Stimulated activated naive CD8-positive, alpha-beta T cell treated with anti-CD3 and anti-CD28 coated beads, Interleukin-15, amount 100 ng/mL, for 72 hours (primary cell): ENCODE measurements around the gene LUC7L.
"Not testable (repeated sequence)": the region's sequence is repeated elsewhere in the genome, so short reads cannot be mapped to it uniquely, and the experiment has no call there.

Source experiments
- ATAC-seq: fragments of 150-1000 bp; cut with Tn5 transposase; 2 replicates; pipeline ENCODE4 v1.10.0; 2021; ENCODE audit warnings: mild to moderate bottlenecking, moderate library complexity
- DNase-seq, 2 donors: peaks; one replicate each; pipeline ENCODE4 v3.0.0; 2021 to 2022
- H3K27ac Mint-ChIP-seq, 2 donors: one replicate each; pipeline ENCODE4 v1.8.0; 2022; ENCODE audit warnings: mild to moderate bottlenecking in 2 of 2, mixed read lengths in 2 of 2, moderate library complexity in 2 of 2
- H3K27me3 Mint-ChIP-seq: one replicate; pipeline ENCODE4 v1.8.0; 2022; ENCODE audit warnings: mixed read lengths
- H3K4me1 Mint-ChIP-seq: one replicate; pipeline ENCODE4 v1.8.0; 2022; ENCODE audit warnings: mild to moderate bottlenecking, mixed read lengths
- H3K4me3 Mint-ChIP-seq, 2 donors: one replicate each; pipeline ENCODE4 v1.8.0; 2022; ENCODE audit warnings: mild to moderate bottlenecking in 2 of 2, mixed read lengths in 2 of 2, moderate library complexity in 1 of 2
- H3K9me3 Mint-ChIP-seq, 2 donors: one replicate each; pipeline ENCODE4 v1.8.0; 2022; ENCODE audit warnings: mixed read lengths in 2 of 2

The LUC7L gene

DNA sequence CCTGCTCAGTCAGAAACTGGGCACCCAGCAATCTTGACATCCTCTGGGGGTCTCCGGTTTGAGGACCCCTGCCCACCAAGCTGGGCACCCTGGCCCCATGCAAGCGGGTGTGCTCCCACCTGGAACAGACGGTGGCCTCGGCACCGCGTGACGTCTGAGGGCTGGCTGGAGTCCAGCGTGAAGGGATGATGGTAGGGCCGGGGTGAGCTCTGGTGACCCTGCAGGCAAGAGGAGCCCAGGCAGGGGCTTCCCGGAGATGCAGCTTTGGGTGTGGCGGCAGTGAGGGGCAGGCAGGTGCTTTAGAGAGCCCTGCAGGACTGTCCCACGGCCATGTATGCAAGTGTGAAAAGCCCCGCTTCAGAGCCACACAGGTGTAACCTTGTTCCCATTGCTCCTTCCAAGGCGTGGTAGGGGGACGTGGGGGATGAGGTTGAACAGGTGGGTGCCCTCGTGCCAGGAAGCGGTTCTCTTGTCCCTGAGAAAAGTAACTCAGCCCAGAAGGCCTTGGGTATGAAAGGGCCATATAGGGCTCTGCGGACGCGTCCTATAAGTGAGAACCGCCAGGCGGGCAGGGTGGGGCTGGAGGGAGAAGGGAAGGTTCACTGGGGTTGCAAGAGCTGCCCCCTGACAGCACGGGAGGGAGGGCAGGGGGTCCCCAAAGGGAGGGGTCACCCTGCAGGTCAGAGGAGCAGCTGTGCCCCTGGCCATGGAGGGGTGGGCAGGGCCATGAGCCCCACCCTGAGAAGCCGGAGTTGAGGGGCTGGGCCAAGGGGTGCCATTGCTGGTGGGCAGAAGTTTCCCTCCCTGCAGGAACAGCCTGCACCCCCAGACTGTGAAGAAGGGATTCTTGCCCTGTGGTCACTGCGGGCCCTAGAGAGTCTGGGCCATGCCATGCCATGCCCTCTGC is 37.3 kb upstream of the LUC7L start:
- ATAC-seq (no peak), DNase-seq (no peak)
- no peak overlapping the region for H3K4me3 Mint-ChIP-seq
- peaks cover 0 to 5% of the 10 kb centered on the region in 2 donors for H3K9me3 Mint-ChIP-seq
- no peaks in the 10 kb centered on the region for H3K4me1 Mint-ChIP-seq
- no peaks in the 10 kb centered on the region for H3K27me3 Mint-ChIP-seq
- no peak overlapping the region for H3K27ac Mint-ChIP-seq

DNA sequence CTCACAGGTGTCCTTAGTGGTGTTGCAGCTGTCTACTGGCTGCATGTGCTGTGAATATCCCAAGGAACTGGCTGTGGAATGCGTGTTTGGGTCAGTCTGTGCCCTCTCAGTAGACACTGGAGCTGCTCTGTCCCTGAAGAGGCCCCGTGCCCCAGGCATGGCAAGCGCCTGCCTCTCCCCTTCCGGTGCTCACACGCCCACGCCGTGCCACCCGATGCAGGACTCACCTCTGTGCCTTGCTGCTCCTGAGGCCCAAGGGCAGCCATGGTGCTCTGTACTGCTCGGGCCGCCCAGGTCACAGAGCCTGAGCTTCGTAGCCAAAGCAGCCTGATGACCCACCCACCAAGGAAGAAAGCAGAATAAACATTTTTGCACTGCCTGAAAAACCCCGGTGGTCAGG is 36.5 kb upstream of the LUC7L start:
- no peak for DNase-seq
- H3K27me3 Mint-ChIP-seq: no peaks in the 10 kb centered on the region
- H3K9me3 Mint-ChIP-seq: peaks cover 0 to 5% of the 10 kb centered on the region in 2 donors
- no peak for ATAC-seq
- no peak overlapping the region for H3K27ac Mint-ChIP-seq
- H3K4me3 Mint-ChIP-seq: no peak overlapping the region
- H3K4me1 Mint-ChIP-seq: no peaks in the 10 kb centered on the region

DNA sequence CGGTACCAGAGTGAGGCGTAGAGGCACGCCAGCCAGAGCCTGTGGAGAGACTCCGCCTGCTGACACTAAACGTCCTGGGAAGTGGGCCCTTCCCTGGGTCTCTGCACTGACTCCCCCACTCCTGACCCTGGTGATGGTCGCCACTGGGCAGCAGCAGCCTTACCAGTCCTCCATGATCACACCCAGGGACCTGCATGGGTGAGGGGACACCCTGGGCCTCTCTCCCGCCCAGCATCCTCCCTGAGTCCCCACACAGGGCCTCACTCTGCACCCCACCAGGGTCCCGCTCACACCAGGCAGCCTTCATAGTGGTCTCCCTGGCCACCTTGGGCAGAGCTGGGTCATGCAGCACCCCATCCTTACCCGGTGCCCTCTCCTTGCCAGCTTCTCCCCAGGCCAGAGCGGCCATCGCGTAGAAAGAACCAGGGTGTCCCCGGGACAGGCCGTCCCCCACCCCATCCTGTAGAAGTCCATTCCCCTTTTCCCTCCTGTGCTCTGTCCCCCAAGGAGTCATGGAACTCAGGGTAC is 35.8 kb upstream of the LUC7L start:
- H3K27ac Mint-ChIP-seq: no peak overlapping the region

DNA sequence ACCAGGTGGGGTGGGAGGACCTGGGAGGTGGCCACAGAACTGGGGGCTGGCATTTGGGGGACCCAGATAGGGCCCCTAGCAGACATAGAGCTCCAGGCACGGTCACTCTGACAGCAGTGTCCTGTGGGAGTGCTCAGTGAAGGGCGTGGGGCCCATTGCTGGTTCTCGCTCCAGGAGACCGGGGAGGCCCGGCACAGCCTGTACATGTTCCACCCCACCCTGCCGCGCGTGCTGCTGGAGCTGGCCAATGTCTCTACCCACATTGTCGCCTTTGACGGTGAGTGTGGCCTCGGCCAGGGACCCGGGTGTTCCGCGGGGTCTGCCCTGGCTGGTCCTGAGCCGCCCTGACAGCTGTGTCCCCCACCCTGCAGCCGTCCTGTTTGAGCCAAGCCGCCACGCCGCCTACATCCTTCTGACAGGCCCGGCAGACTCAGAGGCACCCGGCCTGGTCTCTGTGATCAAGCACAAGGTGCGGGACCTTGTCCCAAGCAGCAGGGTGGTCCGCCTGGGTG is 35.2 kb upstream of the LUC7L start:
- Mint-ChIP-seq H3K4me1 (no peaks in the 10 kb centered on the region), H3K4me3 (no peak overlapping the region), H3K27me3 (no peaks in the 10 kb centered on the region), H3K27ac (peak overlapping the region in 1 of 2 donors; percentile 60), H3K9me3 (peaks cover 0 to 5% of the 10 kb centered on the region in 2 donors)
- DNase-seq: no peak
- no peak for ATAC-seq

More for the DNA sequence above, 35.8 kb upstream of the LUC7L start:
- no peaks in the 10 kb centered on the region for H3K27me3 Mint-ChIP-seq
- H3K4me3 Mint-ChIP-seq: no peak overlapping the region
- DNase-seq (no peak), ATAC-seq (no peak)
- peaks cover 0 to 5% of the 10 kb centered on the region in 2 donors for H3K9me3 Mint-ChIP-seq
- H3K4me1 Mint-ChIP-seq: no peaks in the 10 kb centered on the region

DNA sequence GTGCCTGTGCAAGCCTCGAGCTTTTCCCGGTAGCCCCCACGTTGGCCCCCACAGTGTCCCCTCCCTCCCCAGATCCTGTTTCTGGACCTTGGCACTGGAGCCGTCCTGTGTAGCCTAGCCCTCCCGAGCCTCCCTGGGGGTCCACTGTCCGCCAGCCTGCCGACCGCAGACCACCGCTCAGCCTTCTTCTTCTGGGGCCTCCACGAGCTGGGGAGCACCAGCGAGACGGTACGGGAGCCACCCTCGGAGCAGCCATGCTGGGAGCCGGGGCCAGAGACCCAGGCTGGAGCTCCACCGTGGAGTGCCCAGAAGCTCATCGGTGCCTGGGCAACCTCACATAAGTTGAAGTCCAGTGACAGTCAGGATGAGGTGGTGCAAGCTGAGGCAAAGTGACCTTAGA is 34.7 kb upstream of the LUC7L start:
- H3K9me3 Mint-ChIP-seq: peaks cover 0 to 5% of the 10 kb centered on the region in 2 donors
- no peaks in the 10 kb centered on the region for H3K27me3 Mint-ChIP-seq
- peak overlapping the region in 1 of 2 donors; percentile 60 for H3K27ac Mint-ChIP-seq
- no peaks in the 10 kb centered on the region for H3K4me1 Mint-ChIP-seq
- DNase-seq (no peak), ATAC-seq (no peak)
- H3K4me3 Mint-ChIP-seq: no peak overlapping the region

DNA sequence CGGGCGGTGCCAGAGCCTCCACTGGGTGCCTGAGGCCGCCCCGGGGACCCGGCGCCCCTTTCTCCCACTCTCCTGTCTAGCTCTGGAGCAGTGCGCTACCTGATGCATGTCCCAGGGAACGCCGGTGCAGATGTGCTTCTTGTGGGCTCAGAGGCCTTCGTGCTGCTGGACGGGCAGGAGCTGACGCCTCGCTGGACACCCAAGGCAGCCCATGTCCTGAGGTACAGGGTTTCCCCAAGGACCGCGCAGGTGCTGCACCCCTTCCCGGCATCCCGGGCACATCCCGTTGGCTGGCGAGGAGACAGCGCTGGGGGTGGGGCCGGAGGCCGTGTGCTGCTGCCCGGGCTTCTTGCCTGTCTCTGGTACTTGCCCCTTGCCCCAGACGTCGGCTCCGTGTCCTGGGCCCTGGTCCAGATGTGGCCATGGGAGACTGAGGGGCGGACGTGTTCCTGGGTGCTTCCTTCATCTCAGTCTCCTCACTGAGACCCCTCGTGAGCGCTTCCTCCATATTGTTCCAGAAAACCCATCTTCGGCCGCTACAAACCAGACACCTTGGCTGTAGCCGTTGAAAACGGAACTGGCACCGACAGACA is 34.0 kb upstream of the LUC7L start:
- no peaks in the 10 kb centered on the region for H3K4me1 Mint-ChIP-seq
- peaks cover 0 to 5% of the 10 kb centered on the region in 2 donors for H3K9me3 Mint-ChIP-seq
- ATAC-seq (no peak), DNase-seq (no peak)
- H3K27ac Mint-ChIP-seq: no peak overlapping the region
- H3K4me3 Mint-ChIP-seq: no peak overlapping the region
- no peaks in the 10 kb centered on the region for H3K27me3 Mint-ChIP-seq

DNA sequence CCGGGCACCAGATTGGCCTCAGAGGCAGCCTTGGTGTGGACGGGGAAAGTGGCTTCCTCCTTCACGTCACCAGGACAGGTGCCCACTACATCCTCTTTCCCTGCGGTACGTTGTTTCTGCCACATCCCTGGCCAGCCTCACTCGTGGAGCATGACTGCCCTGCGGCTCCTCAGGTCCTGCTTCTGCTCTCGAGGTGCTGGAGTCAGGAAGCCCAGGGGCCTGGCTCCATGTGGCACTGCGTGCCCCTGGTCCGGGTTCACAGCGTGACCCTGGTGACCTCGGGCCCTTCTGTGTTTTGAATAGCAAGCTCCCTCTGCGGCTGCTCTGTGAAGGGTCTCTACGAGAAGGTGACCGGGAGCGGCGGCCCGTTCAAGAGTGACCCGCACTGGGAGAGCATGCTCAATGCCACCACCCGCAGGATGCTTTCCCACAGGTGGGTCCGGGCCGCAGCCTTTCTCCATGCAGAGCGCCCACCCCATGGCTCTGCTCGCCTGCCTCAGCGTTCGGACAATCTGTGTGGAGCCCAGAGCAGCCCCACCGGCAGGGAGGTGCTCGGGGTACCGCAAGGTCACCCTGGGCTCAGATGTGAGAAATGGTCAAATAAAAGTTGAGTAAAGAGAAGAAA is 33.0 kb upstream of the LUC7L start:
- ATAC-seq: no peak
- H3K9me3 Mint-ChIP-seq: no peaks in the 10 kb centered on the region
- H3K4me3 Mint-ChIP-seq: no peak overlapping the region
- no peak overlapping the region for H3K27ac Mint-ChIP-seq
- no peak for DNase-seq
- no peaks in the 10 kb centered on the region for H3K4me1 Mint-ChIP-seq
- no peaks in the 10 kb centered on the region for H3K27me3 Mint-ChIP-seq

DNA sequence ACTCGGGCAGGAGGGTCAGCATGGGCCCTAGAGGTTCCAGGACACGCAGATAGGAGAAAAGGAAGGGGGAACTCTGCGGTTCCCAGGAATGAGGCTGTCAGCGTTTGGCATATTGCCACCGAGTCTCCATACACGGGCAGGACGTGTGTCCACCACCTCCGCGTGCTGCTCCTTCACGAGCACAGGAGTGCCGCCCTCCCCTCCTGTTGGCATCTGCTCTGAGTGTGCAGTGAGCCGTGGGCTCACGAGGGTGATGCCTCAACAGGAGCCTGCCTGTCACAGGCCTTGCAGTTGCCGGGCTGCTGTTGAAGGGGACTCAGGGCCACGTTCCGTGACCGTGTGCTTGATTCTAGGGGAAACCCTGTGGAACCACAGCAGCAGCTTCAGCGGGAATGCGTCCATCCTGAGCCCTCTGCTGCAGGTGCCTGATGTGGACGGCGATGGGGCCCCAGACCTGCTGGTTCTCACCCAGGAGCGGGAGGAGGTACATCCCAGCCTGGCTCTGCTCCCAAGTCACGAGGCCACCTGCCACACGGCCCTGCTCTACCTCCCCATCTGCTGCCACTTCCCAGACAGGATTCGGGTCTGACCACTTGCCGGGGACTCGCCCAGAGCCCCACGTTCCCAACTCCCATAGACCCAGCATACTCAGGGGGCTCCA is 31.9 kb upstream of the LUC7L start:
- ATAC-seq (no peak), DNase-seq (no peak)
- Mint-ChIP-seq H3K27me3 (no peaks in the 10 kb centered on the region), H3K9me3 (no peaks in the 10 kb centered on the region), H3K4me3 (no peak overlapping the region), H3K4me1 (no peaks in the 10 kb centered on the region), H3K27ac (no peak overlapping the region)

DNA sequence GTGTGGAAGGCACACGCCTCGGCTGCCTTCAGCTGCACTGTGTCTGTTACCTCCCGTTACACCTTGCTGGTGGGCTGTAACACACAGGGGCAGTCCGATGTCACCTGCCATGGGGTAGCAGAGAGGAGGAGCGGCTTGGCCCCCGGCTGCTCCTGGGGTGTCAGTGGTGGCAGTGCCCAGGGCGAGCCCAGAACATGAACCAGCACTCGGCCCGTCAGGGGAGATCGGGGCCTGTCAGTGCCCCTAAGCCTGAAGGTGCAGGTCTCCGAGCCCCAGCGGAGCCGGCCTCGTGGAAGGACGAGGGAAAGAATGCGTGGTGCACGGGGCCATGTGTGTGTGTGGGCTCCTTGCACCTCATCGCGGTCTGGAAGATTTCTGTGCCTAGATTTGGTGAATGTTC is 31.1 kb upstream of the LUC7L start:
- no peak for ATAC-seq
- H3K4me1 Mint-ChIP-seq: peaks cover 5% of the 10 kb centered on the region

DNA sequence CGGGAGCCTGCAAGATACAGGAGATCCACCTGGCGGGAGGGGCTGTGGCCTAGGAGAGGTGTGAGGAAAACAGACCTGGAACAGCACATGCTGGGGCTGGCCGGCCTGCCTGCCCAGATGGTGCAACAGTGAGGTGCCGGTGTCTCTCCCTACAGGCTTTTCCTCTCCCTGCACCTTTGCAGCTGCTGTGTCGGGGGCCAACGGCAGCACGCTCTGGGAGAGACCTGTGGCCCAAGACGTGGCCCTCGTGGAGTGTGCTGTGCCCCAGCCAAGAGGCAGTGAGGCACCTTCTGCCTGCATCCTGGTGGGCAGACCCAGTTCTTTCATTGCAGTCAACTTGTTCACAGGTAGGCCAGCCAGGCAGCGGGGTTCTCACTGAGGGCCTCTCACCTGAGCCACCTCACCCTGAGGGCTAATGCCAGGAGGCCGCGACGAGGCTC is 30.6 kb upstream of the LUC7L start:
- no peak for ATAC-seq
- H3K27me3 Mint-ChIP-seq: no peaks in the 10 kb centered on the region
- H3K4me1 Mint-ChIP-seq: peaks cover 5% of the 10 kb centered on the region
- no peak overlapping the region for H3K27ac Mint-ChIP-seq
- H3K4me3 Mint-ChIP-seq: no peak overlapping the region
- H3K9me3 Mint-ChIP-seq: no peaks in the 10 kb centered on the region
- no peak for DNase-seq

More for the DNA sequence above, 31.1 kb upstream of the LUC7L start:
- DNase-seq: no peak
- H3K4me3 Mint-ChIP-seq: no peak overlapping the region
- no peaks in the 10 kb centered on the region for H3K9me3 Mint-ChIP-seq
- no peak overlapping the region for H3K27ac Mint-ChIP-seq
- H3K27me3 Mint-ChIP-seq: no peaks in the 10 kb centered on the region

DNA sequence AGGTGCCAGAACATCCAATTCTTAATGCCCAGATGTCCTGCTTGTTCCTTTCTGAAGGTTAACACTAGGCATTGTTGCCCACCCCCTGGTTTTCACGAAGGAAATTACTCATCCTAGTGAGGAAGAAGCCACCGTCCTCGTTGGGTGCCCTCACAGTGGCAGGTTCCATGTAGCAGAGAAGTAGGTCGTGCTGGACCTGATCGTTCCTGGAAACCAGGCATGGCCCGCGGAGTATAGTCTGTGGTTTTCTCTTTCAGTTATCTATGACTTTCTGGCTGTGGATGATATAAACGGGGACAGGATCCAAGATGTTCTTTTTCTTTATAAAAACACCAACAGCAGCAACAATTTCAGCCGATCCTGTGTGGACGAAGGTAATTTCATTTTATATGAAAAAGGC is 30.0 kb upstream of the LUC7L start:
- no peak for DNase-seq
- peak overlapping the region; percentile 59 to 72 for H3K27ac Mint-ChIP-seq
- no peak overlapping the region for H3K4me3 Mint-ChIP-seq
- no peaks in the 10 kb centered on the region for H3K27me3 Mint-ChIP-seq
- H3K4me1 Mint-ChIP-seq: peaks cover 10% of the 10 kb centered on the region
- no peaks in the 10 kb centered on the region for H3K9me3 Mint-ChIP-seq
- no peak for ATAC-seq

DNA sequence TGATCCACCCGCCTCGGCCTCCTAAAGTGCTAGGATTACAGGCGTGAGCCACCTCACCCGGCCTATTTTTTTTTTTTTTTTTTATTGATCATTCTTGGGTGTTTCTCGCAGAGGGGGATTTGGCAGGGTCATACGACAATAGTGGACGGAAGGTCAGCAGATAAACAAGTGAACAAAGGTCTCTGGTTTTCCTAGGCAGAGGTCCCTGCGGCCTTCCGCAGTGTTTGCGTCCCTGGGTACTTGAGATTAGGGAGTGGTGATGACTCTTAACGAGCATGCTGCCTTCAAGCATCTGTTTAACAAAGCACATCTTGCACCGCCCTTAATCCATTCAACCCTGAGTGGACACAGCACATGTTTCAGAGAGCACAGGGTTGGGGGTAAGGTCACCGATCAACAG is 28.8 kb upstream of the LUC7L start:
- H3K9me3 Mint-ChIP-seq, H3K27ac Mint-ChIP-seq, ATAC-seq, DNase-seq, H3K4me3 Mint-ChIP-seq, H3K27me3 Mint-ChIP-seq: not testable (repeated sequence)
- H3K4me1 Mint-ChIP-seq: peaks cover 21% of the 10 kb centered on the region

DNA sequence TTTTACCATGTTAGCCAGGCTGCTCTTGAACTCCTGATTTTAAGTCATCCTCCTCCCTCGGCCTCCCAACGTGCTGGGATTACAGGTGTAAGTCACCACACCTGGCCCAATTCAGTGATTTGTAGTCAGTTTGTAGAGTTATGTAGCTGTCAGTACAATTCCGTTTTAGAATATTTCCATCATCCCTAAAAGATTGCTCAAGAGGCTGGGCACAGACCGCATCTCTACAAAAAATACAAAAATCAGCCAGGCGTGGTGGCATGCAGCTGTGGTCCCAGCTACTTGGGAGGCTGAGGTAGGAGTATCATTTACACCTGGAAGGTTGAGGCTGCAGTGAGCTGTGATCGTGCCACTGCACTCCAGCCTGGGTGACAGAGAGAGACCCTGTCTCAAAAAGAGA is 25.9 kb upstream of the LUC7L start:
- Mint-ChIP-seq H3K4me1 (peaks cover 40% of the 10 kb centered on the region), H3K27ac (no peak overlapping the region), H3K9me3 (no peaks in the 10 kb centered on the region), H3K4me3 (no peak overlapping the region), H3K27me3 (no peaks in the 10 kb centered on the region)
- ATAC-seq (no peak), DNase-seq (no peak)

DNA sequence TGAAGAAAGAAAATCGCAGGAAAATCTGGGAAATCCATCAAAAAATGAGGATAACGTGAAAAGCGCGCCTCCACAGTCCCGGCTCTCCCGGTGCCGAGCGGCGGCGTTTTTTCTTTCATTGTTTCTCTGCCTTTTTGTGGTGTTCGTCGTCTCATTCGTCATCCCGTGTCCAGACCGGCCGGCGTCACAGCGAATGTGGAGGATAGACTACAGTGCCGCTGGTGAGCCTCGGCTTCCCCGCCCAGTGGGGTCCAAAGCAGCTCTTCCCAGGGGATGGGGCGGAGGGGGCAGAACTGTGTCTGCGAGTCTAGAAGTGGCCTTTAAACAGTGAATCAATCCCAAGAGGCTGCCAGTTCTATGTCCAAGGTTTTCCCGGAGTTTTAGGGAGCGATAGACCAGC is 25.2 kb upstream of the LUC7L start:
- H3K4me3 Mint-ChIP-seq: no peak overlapping the region
- DNase-seq (no peak), ATAC-seq (no peak)
- peaks cover 40% of the 10 kb centered on the region for H3K4me1 Mint-ChIP-seq
- H3K27ac Mint-ChIP-seq: no peak overlapping the region
- H3K9me3 Mint-ChIP-seq: no peaks in the 10 kb centered on the region
- no peaks in the 10 kb centered on the region for H3K27me3 Mint-ChIP-seq

DNA sequence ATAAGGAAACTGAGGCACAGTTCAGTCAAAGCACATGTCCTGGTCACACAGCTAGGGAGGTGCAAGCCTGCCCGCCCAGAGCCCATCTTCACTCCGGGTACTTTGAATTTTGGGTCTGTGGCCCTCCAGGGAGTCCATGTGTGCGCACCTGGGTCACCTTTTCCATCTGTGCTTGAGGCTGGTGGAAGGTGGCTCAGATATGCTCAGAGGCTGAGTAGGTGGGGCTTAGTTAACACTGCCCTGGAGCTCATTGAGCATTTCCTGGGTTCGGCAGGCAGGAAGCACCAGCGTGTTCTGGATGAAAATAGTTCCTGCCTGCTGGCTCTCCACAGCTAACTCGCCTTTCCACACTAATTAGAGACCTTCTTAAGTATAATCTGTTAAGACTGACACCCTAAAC is 24.6 kb upstream of the LUC7L start:
- Mint-ChIP-seq H3K9me3 (no peaks in the 10 kb centered on the region), H3K27me3 (no peaks in the 10 kb centered on the region), H3K27ac (no peak overlapping the region), H3K4me1 (peaks cover 40% of the 10 kb centered on the region), H3K4me3 (peak overlapping the region; percentile 42 to 63)
- ATAC-seq (no peak), DNase-seq (no peak)
